ENCODE results near the gene TUB.

DNA sequence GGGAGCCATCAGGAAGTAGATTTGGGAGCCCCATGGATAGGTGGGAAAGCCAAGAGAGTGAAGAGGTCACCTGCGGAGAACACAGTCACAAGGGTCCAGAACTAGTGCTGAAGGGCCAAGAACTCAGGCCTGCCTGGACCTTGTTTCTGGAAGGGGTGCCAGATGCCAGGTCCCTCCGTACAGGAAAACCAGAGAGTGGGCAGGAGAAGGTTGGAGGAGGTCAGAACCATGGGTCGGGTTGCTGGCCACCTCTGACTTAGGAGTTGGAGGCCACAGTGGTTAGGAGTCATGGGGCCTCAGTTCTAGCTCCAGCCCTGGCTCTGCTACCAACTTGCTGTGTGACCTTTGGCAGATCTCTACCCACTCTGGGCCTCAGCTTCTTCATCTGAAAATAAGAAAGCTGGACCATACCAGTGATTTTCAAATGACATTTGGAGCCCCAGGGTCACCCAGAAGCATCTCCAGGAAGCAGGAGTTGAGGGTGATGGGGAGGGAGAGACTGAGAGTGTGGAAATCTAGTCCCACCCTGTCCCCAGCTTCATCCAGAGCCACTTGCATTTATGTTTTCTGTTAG is 20.8 kb upstream of the TUB start:
- TF ChIP-seq, protein P1, sequence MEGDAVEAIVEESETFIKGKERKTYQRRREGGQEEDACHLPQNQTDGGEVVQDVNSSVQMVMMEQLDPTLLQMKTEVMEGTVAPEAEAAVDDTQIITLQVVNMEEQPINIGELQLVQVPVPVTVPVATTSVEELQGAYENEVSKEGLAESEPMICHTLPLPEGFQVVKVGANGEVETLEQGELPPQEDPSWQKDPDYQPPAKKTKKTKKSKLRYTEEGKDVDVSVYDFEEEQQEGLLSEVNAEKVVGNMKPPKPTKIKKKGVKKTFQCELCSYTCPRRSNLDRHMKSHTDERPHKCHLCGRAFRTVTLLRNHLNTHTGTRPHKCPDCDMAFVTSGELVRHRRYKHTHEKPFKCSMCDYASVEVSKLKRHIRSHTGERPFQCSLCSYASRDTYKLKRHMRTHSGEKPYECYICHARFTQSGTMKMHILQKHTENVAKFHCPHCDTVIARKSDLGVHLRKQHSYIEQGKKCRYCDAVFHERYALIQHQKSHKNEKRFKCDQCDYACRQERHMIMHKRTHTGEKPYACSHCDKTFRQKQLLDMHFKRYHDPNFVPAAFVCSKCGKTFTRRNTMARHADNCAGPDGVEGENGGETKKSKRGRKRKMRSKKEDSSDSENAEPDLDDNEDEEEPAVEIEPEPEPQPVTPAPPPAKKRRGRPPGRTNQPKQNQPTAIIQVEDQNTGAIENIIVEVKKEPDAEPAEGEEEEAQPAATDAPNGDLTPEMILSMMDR (IDR thresholded peaks at IDR 0.05; ENCODE audit: low read length): no peak
- TF ChIP-seq EZH2 (optimal IDR thresholded peaks at IDR 0.05; ENCODE audit: low read depth, low read length): no peak

Measured in MM.1S (cell line).